Endothelial cell (in vitro differentiated cells): Measurements from ENCODE around the gene ASIC3. TPM values are rescaled to one million over a fixed set of nuclear protein-coding genes. Genes with fewer than 3 reads are reported as not detected.
"Not testable (repeated sequence)": the region's sequence is repeated elsewhere in the genome, so short reads cannot be mapped to it uniquely, and the experiment has no call there.

Source experiments
- DNase-seq: peaks from one replicate; pipeline ENCODE4 v3.0.0; 2021; ENCODE audit warnings: low spot score
- H3K27ac Mint-ChIP-seq: one replicate; pipeline ENCODE4 v1.8.0; 2021; ENCODE audit warnings: mixed read lengths, inconsistent platforms; ENCODE audit not compliant: unreplicated experiment
- H3K27me3 Mint-ChIP-seq: one replicate; pipeline ENCODE4 v1.8.0; 2021; ENCODE audit warnings: mild to moderate bottlenecking, moderate library complexity, mixed read lengths, inconsistent platforms; ENCODE audit not compliant: unreplicated experiment
- H3K36me3 Mint-ChIP-seq: one replicate; pipeline ENCODE4 v1.8.0; 2021; ENCODE audit warnings: mild to moderate bottlenecking, low read depth, mixed read lengths, inconsistent platforms; ENCODE audit not compliant: unreplicated experiment
- H3K4me1 Mint-ChIP-seq: one replicate; pipeline ENCODE4 v1.8.0; 2021; ENCODE audit warnings: mild to moderate bottlenecking, mixed read lengths, inconsistent platforms; ENCODE audit not compliant: unreplicated experiment
- H3K4me3 Mint-ChIP-seq: one replicate; pipeline ENCODE4 v1.8.0; 2021; ENCODE audit warnings: mild to moderate bottlenecking, mixed read lengths, inconsistent platforms; ENCODE audit not compliant: unreplicated experiment
- H3K9me3 Mint-ChIP-seq: one replicate; pipeline ENCODE4 v1.8.0; 2021; ENCODE audit warnings: mixed read lengths, inconsistent platforms; ENCODE audit not compliant: unreplicated experiment
- total RNA-seq: library from RNA; stranded (reverse); fragmentation: NEBNext Ultra II Directional; extraction: Animal tissue kit (Norgen Biotek cat#: 25700); gene quantifications from one replicate; pipeline ENCODE4 v1.2.1, GENCODE V29; 2021; ENCODE audit not compliant: unreplicated experiment
- TF ChIP-seq, protein P1 (sequence below): fragments of 200-600 bp; sonication (generic); IDR thresholded peaks from one replicate; pipeline ENCODE4 v1.5.0; 2021; ENCODE audit warnings: antibody characterized with exemption; ENCODE audit not compliant: unreplicated experiment

ASIC3 gene
- total RNA-seq, 1 donor from 2014 or later, result 3.4 TPM

DNA sequence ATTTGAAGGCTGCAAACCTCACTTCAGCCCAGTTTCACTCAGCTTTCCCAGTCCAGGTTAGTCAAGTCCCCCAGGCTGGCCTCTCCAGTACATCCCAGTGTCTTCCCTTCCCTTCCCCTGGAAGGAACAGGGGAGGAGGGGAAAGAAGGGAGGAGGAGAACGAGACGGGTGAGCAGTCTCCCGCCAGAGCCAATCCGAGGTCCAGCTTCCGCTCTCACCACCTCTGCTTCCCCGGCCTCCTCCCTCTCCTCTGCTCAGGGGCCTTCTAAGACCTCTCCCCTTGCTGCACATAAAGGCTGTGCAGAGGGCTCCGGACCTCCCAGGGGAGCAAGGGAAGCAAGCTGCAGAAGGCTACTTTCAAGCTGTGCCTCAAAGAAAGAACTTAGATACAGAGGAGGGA, 28.1 kb upstream of the ASIC3 start:
- Mint-ChIP-seq H3K9me3 (no peaks in the 10 kb centered on the region), H3K4me3 (no peak overlapping the region), H3K4me1 (peaks cover 30% of the 10 kb centered on the region), H3K27me3 (peaks cover 35% of the 10 kb centered on the region), H3K27ac (no peak overlapping the region), H3K36me3 (peaks cover 16% of the 10 kb centered on the region)
- TF ChIP-seq, protein P1, sequence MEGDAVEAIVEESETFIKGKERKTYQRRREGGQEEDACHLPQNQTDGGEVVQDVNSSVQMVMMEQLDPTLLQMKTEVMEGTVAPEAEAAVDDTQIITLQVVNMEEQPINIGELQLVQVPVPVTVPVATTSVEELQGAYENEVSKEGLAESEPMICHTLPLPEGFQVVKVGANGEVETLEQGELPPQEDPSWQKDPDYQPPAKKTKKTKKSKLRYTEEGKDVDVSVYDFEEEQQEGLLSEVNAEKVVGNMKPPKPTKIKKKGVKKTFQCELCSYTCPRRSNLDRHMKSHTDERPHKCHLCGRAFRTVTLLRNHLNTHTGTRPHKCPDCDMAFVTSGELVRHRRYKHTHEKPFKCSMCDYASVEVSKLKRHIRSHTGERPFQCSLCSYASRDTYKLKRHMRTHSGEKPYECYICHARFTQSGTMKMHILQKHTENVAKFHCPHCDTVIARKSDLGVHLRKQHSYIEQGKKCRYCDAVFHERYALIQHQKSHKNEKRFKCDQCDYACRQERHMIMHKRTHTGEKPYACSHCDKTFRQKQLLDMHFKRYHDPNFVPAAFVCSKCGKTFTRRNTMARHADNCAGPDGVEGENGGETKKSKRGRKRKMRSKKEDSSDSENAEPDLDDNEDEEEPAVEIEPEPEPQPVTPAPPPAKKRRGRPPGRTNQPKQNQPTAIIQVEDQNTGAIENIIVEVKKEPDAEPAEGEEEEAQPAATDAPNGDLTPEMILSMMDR, result no peak
- DNase-seq, result no peak

- peaks cover 4% of the 10 kb centered on the region for H3K36me3 Mint-ChIP-seq
- TF ChIP-seq, protein P1, result no peak
- no peak overlapping the region for H3K4me3 Mint-ChIP-seq
- H3K27ac Mint-ChIP-seq, result no peak overlapping the region
- no peak for DNase-seq
- H3K9me3 Mint-ChIP-seq, result no peaks in the 10 kb centered on the region
- H3K4me1 Mint-ChIP-seq, result peaks cover 16% of the 10 kb centered on the region
- peaks cover 28% of the 10 kb centered on the region for H3K27me3 Mint-ChIP-seq
Observed at GRCh38 chr7:151023232-151023631, 25.1 kb upstream of the ASIC3 start.

DNA sequence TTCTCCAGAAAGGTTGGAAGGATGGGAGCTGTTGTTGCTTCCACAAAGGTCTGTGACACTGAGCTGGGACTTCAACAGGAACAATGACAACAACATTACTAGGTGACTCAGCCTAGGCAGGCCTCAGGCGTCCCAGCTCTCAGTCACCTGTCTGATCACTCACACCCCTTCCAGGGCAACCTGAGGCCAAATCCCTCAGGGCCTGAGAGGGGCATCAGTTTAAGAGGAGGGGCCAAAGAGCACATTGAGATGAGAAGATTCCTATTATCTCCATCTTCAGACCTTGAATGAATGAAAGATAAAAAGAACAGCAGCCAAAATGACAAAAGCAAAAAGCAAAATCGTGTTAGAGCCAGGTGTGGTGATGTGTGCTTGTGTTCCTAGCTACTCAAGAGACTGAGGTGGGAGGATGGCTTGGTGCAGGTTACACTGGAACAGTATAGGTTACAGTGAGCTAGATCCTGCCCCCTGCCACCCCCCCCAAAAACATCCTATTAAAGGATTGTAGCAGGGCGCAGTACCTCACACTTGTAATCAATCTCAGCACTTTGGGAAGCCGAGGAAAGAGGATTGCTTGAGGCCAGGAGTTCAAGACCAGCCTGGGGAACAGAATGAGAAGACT, 23.8 kb upstream of the ASIC3 start, which contains the start of gene ATG9B:
TSS of gene ATG9B (minus strand) at position 60 of the 622 bp plus-strand sequence. CDS start 71 bp downstream, outside the sequence.
- no peaks in the 10 kb centered on the region for H3K9me3 Mint-ChIP-seq
- DNase-seq, result no peak
- TF ChIP-seq, protein P1, result no peak
- peaks cover 17% of the 10 kb centered on the region for H3K4me1 Mint-ChIP-seq
- peaks cover 23% of the 10 kb centered on the region for H3K27me3 Mint-ChIP-seq
- H3K36me3 Mint-ChIP-seq, result peaks cover 4% of the 10 kb centered on the region
- no peak within 1 kb of the TSS for H3K4me3 Mint-ChIP-seq
- H3K27ac Mint-ChIP-seq, result no peak within 1 kb of the TSS

- H3K27me3 Mint-ChIP-seq, result peaks cover 14% of the 10 kb centered on the region
- H3K4me3 Mint-ChIP-seq, result no peak overlapping the region
Observed at GRCh38 chr7:151025924-151026671, 22.2 kb upstream of the ASIC3 start.

DNA sequence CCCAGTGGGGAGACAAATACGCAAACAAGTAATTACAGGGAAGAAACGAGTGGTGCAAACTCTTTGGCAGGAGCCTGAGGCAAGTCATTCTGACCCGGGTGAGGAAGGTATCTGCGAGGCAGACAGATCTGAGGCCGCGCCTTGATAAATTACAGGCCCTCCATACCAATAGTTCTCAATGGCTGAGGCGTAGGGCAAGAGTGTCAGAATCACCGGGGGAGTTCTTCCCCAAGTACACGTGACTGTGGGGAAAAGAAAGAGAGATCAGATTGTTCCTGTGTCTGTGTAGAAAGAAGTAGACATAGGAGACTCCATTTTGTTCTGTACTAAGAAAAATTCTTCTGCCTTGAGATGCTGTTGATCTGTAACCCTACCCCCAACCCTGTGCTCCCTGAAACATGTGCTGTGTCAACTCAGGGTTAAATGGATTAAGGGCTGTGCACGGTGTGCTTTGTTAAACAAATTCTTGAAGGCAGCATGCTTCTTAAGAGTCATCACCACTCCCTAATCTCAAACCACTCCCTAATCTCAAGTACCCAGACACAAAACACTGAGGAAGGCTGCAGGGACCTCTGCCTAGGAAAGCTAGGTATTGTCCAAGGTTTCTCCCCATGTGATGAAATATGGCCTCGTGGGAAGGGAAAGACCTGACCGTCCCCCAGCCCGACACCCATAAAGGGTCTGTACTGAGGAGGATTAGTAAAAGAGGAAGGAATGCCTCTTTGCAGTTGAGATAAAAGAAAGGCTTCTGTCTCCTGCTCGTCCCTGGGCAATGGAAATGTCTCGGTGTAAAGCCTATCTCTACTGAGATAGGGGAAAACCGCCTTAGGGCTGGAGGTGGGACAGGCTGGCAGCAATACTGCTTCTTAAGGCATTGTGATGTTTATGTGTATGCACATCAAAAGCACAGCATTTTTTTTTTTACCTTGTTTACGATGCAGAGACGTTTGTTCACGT, 21.3 kb upstream of the ASIC3 start:
- H3K9me3 Mint-ChIP-seq, H3K36me3 Mint-ChIP-seq, H3K4me1 Mint-ChIP-seq, DNase-seq: not testable (repeated sequence)
- Mint-ChIP-seq H3K27me3 (peaks cover 19% of the 10 kb centered on the region), H3K4me3 (peak overlapping the region; percentile 4), H3K27ac (peak overlapping the region; percentile 96)

More at GRCh38 chr7:151025924-151026671, 22.2 kb upstream of the ASIC3 start:
- Mint-ChIP-seq H3K9me3 (no peaks in the 10 kb centered on the region), H3K27ac (no peak overlapping the region), H3K4me1 (peaks cover 6% of the 10 kb centered on the region), H3K36me3 (no peaks in the 10 kb centered on the region)
- TF ChIP-seq, protein P1, result no peak
- no peak for DNase-seq

DNA sequence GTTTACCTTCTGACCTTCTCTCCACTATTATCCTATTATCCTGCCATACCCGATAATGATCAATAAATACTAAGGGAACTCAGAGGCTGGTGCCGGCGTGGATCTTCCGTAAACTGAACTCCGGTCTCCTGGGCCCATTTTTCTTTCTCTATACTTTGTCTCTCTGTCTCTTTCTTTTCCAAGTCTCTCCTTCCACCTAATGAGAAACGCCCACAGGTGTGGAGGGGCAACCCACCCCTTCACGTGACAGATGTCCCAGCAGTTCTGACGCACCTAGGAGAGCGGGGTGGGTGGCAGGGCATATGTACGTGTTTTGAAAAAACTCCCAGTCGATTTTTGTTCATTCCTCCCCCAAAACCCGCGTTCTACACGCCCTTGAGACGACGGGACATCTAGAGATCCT, 20.6 kb upstream of the ASIC3 start:
- DNase-seq, H3K4me1 Mint-ChIP-seq, H3K36me3 Mint-ChIP-seq, H3K9me3 Mint-ChIP-seq: not testable (repeated sequence)
- peak overlapping the region; percentile 91 for H3K4me3 Mint-ChIP-seq
- H3K27me3 Mint-ChIP-seq, result peaks cover 19% of the 10 kb centered on the region
- peak overlapping the region; percentile 96 for H3K27ac Mint-ChIP-seq
